ENCODE measurements around the gene SPSB4. TPM values are rescaled to one million over a fixed set of nuclear protein-coding genes. Genes with fewer than 3 reads are reported as not detected.

The SPSB4 gene
- total and polyA plus RNA-seq, 9 of the 15 experiments (the other 6 are each of a cell fraction or from before 2014, with no cell fraction given): not detected

GRCh38 chr3:141089339-141090152 lies 38.4 kb downstream of the SPSB4 start:
- Histone ChIP-seq H3K9me1 (ENCODE audit: control insufficient read depth, insufficient read depth, low read length) (no peaks in the 10 kb centered on the region), H3K27me3 (ENCODE audit: control insufficient read depth in 2 of 2, insufficient read depth in 2 of 2, low read length in 2 of 2) (peaks cover 2 to 30% of the 10 kb centered on the region in 2 experiments; a peak in 3 of 5 replicates), H3K27ac (ENCODE audit: extremely low read depth, low read depth, low read length) (no peak overlapping the region), H3K36me3 (ENCODE audit: control insufficient read depth, insufficient read depth, low read length) (no peaks in the 10 kb centered on the region), H3K4me1 (replicated peaks in 1 of 2; ENCODE audit: control insufficient read depth in 2 of 2, insufficient read depth in 2 of 2, low read length in 2 of 2) (peaks cover 0 to 4% of the 10 kb centered on the region in 2 experiments; a peak in 3 of 5 replicates), H3K4me3 (no peak overlapping the region), H3K79me2 (ENCODE audit: control insufficient read depth, insufficient read depth, low read length) (no peaks in the 10 kb centered on the region), H4K20me1 (replicated peaks; ENCODE audit: control insufficient read depth, insufficient read depth, low read length) (peaks cover 5% of the 10 kb centered on the region; the same call in 1 of the 2 replicates), H2AFZ (ENCODE audit: low read depth, low read length) (no peak overlapping the region), H3K9me3 (replicated peaks; ENCODE audit: control insufficient read depth, insufficient read depth, low read depth, low read length) (no peaks in the 10 kb centered on the region), H3K4me2 (ENCODE audit: insufficient read depth, low read length) (no peak overlapping the region), H3K9ac (ENCODE audit: insufficient read depth in 1 of 2, low read depth in 2 of 2, low read length in 2 of 2) (no peak overlapping the region)
- ChIA-PET CTCF (ENCODE audit: low intra/inter-chr PET ratio) (no interaction called here), POLR2A (interaction anchor here (0.5 kb wide), 2 partner anchors 149 to 178 kb away, joined by 3 read pairs; no protein-coding TSS in a partner anchor)
- no peak for FAIRE-seq
- WGBS (ENCODE audit: insufficient coverage, low coverage, missing lambda C conversion rate): 0% methylated on average over 3 of the region's 3 CpGs
- in situ Hi-C loops (cut with MboI) (no loop called here), intact Hi-C loops (cut with micrococcal nuclease) (no loop called here)
- DNase-seq (ENCODE audit: extremely low read depth in 1 of 4, low spot score in 3 of 4): no peak
- no peak for ATAC-seq
- no TSS peak for BruUV-seq (replicated peaks)
- TF ChIP-seq SOX6 (IDR thresholded peaks at IDR 0.05) (peak; percentile 28; the same call in 1 of the 2 replicates), KAT2B (IDR thresholded peaks at IDR 0.05; ENCODE audit: low read depth, low read length) (no peak), CEBPB (tag; IDR thresholded peaks at IDR 0.05) (peak; percentile 39; the same call in 1 of the 2 replicates), ZNF184 (CRISPR knock-in tag; IDR thresholded peaks at IDR 0.05) (no peak), ESRRA (IDR thresholded peaks at IDR 0.05; ENCODE audit: borderline replicate concordance, low read depth) (peak; percentile 89; the same call in 1 of the 2 replicates), VEZF1 (CRISPR knock-in tag; IDR thresholded peaks at IDR 0.05) (peak; percentile 40; the same call in 1 of the 2 replicates), MEIS2 (IDR thresholded peaks at IDR 0.05; ENCODE audit: partially characterized antibody) (peak; percentile 84), PKNOX1 (IDR thresholded peaks at IDR 0.05) (0 out of 2 replicates have a peak, but pooled peaks have one; percentile 43), PBX2 (CRISPR knock-in tag; IDR thresholded peaks at IDR 0.05; ENCODE audit: low read depth) (no peak), PBX2 (tag; conservative IDR thresholded peaks at IDR 0.05; ENCODE audit: low read depth) (peak; percentile 90)
